Kasumi-1 (cell line): ENCODE data around the gene PRDM13.
"Not testable (repeated sequence)": the region's sequence is repeated elsewhere in the genome, so short reads cannot be mapped to it uniquely, and the experiment has no call there.

Experiments used
- DNase-seq, 2 experiments: peaks; one replicate each; lab custom pipeline; 2025; lab: John Stamatoyannopoulos, UW

PRDM13 gene

DNA sequence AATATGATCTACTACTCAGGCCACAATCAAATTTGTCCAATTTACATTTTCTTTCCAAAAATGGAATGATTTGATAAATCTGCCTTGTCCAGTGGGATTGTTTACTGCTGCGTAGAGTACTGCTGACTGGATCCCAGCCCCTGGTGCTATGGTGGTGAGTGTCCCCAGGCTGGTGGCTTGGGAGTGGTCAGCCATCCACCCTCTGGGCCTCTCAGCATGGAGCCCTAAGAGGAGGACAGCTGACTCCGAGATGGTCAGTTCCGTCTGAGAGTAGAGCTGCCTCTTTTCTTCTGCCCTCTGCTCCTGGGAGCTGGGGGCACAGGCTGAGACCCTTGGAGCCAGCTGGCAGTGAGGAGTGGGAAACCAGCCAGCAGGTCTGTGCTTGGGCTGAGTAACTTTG is 22.7 kb downstream of the PRDM13 start:
- DNase-seq = no peak

DNA sequence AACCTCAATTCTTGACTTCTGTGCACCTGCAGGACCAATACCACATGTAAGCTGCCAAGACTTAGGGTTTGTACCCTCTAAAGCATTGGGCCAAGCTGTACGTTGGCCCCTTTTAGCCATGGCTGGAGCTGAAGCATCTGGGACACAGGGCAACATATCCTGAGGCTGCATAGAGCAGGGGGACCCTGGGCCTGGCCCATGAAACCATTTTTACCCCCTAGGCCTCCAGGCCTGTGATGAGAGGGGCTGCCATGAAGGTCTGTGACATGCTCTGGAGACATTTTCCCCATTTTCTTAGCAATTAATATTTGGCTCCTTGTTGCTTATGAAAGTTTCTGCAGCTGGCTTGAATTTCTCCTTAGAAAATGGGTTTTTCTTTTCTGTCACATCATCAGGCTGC is 31.0 kb downstream of the PRDM13 start:
- no peak for DNase-seq

DNA sequence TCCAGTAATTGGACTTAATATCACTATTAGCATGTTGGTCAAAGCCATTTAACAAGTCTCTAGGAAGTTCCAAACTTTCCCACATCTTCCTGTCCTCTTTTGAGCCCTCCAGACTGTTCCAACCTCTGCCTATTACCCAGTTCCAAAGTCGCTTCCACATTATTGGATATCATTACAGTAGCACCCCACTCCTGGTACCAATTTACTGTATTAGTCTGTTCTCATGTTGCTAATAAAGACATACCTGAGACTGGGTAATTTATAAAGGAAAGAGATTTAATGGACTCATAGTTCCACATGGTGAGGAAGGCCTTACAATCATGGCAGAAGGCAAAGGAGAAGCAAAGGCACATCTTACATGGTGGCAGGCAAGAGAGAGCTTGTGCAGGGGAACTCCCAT is 31.7 kb downstream of the PRDM13 start:
- not testable (repeated sequence) for DNase-seq

DNA sequence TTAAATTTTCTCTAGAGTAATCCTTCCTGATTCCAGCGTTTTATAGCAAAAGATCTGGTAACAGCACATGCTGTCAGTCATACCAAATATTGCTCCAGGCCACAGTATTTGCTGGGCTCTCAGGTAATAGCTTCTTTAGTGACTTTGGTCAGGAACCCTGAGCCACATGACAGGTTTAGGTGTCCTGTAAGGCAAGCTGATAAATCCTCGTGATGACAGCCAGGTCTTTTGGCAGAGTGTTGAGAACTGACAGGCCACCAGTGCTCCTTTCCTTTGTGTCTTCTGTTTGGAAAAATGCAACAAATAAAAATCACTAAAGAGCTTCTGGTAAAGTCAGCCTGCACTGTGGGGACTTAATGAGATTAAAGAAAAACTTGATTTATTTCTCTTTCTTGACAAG is 34.6 kb downstream of the PRDM13 start:
- DNase-seq = no peak

DNA sequence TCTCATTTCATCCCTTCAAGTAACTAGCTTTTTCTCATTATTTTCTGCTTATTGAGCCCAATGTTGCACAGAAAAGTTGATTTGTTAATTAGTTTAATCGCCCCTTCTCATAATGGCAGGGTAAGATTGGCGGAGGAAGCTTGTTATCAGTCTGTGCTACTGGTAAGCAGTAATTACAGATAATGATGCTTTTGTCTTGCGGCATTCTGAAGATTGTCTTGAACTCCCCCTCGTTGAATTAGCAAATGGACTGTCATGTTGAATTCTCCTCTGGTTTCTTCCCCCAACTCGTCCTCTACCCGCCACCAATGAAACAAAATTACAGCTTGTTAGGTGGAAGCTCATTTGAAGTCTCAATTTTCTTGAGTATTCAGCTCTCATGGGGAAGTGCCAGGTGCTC is 39.4 kb downstream of the PRDM13 start:
- no peak for DNase-seq

DNA sequence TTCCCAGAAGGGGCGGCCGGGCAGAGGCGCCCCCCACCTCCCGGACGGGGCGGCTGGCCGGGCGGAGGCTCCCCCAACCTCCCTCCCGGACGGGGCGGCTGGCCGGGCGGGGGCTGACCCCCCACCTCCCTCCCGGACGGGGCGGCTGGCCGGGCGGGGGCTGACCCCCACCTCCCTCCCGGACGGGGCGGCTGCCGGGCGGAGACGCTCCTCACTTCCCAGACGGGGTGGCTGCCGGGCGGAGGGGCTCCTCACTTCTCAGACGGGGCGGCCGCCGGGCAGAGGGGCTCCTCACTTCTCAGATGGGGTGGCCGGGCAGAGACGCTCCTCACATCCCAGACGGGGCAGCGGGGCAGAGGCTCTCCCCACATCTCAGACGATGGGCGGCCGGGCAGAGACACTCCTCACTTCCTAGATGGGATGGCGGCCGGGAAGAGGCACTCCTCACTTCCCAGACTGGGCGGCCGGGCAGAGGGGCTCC is 43.5 kb downstream of the PRDM13 start:
- DNase-seq = not testable (repeated sequence)

DNA sequence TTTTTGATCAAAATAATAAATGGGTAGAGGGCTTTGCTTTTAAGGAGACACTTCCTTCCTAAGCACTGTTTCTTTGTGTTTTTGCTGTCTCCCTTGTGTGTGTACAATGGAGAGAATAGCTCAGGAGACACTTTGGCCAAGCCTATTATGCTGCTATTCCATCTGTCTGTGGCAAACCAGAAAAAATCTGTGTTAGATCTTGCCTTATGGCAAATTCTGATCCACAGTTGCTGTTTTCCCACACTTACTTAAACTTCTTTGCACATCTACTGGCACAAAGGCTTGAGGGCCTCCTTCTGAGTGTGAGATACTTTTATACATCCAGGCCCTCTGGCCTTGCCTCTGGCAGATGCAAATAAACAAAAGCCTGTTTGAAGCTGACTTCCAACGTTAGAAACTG is 53.6 kb downstream of the PRDM13 start:
- no peak for DNase-seq

DNA sequence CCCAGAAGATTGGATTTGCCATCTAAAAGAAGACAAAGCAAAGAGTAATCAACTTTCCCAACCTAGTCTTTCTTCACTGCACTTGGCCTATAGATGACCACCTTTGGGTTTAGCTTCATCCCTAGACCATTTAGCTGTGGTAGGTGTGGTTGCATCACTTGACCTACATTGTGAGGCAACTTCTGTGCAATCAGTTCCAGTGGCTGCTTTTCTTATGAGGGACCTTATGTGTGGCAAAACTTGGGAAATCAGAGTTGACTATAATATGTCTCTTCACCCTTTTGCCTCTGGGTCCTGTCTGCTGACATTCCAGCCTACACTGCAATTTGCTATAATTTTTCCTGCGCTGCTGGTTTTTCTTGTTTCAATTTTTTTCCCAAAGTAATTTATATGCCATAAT is 55.2 kb downstream of the PRDM13 start:
- no peak for DNase-seq

DNA sequence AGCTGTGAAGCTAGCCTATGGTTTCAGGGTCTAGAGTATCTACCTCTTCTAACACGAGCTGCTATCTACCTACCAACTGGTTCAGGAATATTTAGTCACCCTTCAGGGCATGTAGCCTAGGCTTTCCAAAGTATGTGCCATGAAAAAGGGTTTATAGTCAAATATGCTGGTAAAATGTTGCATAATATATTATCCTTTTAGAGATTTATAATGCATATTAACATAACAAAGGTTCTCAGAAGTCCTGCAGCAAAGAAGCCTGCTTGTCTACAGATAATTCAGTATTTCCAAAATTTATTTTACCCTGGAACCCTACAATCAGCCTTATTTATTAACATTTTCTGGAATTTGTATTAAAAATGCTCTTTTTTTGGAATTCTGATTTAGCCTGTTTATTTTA is 56.0 kb downstream of the PRDM13 start:
- DNase-seq = no peak
